Measurements from ENCODE around the gene TOP3B. TPM values are rescaled to one million over a fixed set of nuclear protein-coding genes. Genes with fewer than 3 reads are reported as not detected.
A peak's percentile ranks its signal among the peaks of the same experiment; 100 is the strongest.

Gene TOP3B
- total RNA-seq, 1 donor from 2014 or later = 24.8 TPM

DNA sequence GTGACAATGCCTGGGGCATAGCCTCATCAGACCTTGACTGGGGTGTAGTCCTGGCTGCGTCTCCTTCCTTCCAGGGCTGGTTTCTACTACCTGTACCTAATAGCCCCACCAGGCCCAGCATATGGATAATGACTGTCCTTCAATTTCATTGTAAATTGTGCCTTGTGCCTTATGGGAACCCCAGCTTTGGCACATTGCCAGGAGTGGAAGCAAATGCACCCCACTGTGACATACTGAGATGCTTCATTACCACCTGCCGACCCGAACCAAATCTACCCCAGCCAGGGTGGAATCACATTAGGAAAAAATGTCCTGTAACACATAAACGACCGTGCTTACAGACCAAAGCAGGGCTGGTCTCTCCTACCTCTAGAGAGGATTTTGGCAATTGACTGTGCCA lies 7.3 kb downstream of the TOP3B start:
- Histone ChIP-seq H3K4me1 (no peaks in the 10 kb centered on the region), H3K27me3 (no peaks in the 10 kb centered on the region), H3K36me3 (peaks cover 54% of the 10 kb centered on the region), H3K4me3 (no peak overlapping the region), H3K9me3 (no peaks in the 10 kb centered on the region), H3K27ac (no peak overlapping the region)
- intact Hi-C loops (cut with DNase I) = no loop called here
- DNase-seq (no peak), ATAC-seq (no peak)
- TF ChIP-seq, protein P1, sequence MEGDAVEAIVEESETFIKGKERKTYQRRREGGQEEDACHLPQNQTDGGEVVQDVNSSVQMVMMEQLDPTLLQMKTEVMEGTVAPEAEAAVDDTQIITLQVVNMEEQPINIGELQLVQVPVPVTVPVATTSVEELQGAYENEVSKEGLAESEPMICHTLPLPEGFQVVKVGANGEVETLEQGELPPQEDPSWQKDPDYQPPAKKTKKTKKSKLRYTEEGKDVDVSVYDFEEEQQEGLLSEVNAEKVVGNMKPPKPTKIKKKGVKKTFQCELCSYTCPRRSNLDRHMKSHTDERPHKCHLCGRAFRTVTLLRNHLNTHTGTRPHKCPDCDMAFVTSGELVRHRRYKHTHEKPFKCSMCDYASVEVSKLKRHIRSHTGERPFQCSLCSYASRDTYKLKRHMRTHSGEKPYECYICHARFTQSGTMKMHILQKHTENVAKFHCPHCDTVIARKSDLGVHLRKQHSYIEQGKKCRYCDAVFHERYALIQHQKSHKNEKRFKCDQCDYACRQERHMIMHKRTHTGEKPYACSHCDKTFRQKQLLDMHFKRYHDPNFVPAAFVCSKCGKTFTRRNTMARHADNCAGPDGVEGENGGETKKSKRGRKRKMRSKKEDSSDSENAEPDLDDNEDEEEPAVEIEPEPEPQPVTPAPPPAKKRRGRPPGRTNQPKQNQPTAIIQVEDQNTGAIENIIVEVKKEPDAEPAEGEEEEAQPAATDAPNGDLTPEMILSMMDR (IDR thresholded peaks at IDR 0.05) = no peak

DNA sequence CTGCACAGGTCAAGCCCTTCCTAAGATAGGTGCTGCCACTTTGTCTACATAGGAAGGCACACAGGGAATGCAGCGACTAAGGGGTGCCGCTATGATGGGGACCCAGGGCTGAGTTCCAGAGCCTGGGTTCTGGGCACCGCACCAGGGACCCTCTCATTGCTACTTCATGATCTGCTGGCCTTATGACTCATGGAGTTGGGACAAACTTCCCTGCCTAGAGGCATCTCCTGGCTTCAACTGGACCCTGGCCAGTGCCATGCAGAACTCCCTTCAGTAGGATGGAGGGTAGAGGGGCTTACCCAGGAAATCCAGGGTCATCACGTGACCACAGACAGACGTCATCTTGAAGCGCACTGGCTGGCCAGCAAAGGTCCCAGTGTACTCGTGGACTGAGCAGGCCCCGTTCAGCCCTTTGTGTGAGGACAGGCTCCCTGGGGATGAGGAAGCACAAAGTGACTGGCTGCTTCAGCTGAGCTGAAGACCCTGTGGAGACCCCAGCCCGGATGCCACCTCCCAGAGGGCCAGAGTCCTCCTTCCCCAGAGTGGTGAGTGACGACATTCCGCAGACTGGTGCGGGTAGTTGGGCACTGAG lies 8.4 kb downstream of the TOP3B start:
- H3K27ac ChIP-seq = no peak overlapping the region
- H3K36me3 ChIP-seq = peaks cover 65% of the 10 kb centered on the region
- TF ChIP-seq, protein P1 (IDR thresholded peaks at IDR 0.05) = no peak
- no peak for ATAC-seq
- intact Hi-C loops (cut with DNase I) = no loop called here
- DNase-seq = no peak
- no peaks in the 10 kb centered on the region for H3K4me1 ChIP-seq
- H3K4me3 ChIP-seq = no peak overlapping the region
- no peaks in the 10 kb centered on the region for H3K9me3 ChIP-seq
- H3K27me3 ChIP-seq = no peaks in the 10 kb centered on the region

DNA sequence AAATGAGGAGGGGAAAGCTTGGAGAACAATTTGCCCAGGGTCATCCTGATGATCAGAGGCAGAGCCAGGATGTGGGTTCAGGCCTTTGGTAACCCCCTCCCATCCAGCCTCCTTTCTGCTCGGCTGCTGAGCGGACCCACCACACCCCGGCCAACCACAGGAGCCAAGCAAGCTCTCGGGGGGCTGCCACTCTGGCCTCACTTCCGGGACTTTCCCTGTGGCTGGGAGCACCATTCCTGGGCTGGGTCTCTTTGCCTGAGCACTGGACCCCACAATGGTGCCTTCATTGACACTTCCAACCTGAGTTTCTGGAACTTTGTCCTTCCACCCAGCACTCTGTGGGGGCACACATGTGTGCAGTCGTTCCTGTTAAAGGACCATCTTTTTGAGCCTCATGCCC lies 9.8 kb downstream of the TOP3B start:
- peaks cover 79% of the 10 kb centered on the region for H3K36me3 ChIP-seq
- no peak for ATAC-seq
- TF ChIP-seq, protein P1 (IDR thresholded peaks at IDR 0.05) = no peak

DNA sequence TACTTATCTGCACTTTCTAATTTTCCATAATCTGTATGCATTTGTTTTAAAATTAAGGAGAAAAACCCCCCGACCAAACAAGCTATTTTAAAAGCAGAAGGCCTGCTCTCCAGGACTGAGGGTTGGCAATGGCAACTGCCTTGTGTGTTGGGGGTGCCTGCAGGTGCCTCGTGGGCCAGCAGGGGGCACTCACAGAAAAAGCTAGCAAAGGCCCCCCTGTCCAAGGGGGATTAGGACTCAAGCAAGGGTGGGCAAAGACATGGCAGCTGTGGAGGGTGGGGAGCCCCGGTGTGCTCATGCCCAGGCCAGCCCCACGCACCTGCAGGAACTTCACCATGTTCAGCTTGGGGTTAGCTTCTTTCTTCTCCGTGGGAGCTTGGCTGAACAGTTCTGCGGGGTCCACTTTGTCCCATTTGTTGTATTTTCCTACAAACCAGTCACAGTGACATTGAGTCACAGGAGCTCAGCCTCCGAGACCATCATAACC lies 10.3 kb downstream of the TOP3B start:
- Histone ChIP-seq H3K36me3 (peaks cover 83% of the 10 kb centered on the region), H3K27ac (no peak overlapping the region), H3K4me1 (no peaks in the 10 kb centered on the region), H3K9me3 (no peaks in the 10 kb centered on the region), H3K27me3 (no peaks in the 10 kb centered on the region), H3K4me3 (no peak overlapping the region)
- intact Hi-C loops (cut with DNase I) = no loop called here
- DNase-seq = no peak
- TF ChIP-seq, protein P1 (IDR thresholded peaks at IDR 0.05) = peak; percentile 78
- peak; percentile 63 for ATAC-seq

More for the DNA sequence above, 9.8 kb downstream of the TOP3B start:
- Histone ChIP-seq H3K9me3 (no peaks in the 10 kb centered on the region), H3K27ac (no peak overlapping the region), H3K4me3 (no peak overlapping the region), H3K27me3 (no peaks in the 10 kb centered on the region), H3K4me1 (no peaks in the 10 kb centered on the region)
- no peak for DNase-seq
- intact Hi-C loops (cut with DNase I) = no loop called here

DNA sequence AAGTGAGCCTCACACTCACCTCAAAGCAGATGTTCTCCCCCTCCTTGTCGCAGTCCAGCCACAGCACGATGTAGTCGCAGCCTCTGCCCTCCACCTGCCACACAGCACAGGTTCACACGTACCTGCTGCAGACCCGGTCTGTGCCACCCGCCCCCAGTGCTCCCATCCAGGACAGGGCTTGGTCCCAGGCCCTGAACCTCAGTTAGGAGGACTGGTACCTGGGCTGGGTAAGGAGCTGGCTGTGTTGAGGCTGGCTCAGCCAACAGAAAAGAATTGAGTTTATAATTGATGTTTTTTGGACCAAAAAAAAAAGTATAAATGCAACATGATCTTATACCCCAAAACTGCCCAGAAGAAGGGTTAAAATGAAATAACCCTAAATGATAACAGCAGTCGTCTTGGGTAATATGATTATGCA lies 10.7 kb downstream of the TOP3B start:
- TF ChIP-seq, protein P1 (IDR thresholded peaks at IDR 0.05) = no peak
- ATAC-seq (no peak), DNase-seq (no peak)
- Histone ChIP-seq H3K9me3 (no peaks in the 10 kb centered on the region), H3K4me3 (no peak overlapping the region), H3K27ac (no peak overlapping the region), H3K36me3 (peaks cover 88% of the 10 kb centered on the region), H3K4me1 (no peaks in the 10 kb centered on the region), H3K27me3 (no peaks in the 10 kb centered on the region)
- intact Hi-C loops (cut with DNase I) = no loop called here

Data from upper lobe of right lung (tissue), 1 donor.